ENCODE measurements around the gene GAS5.
"Not testable (repeated sequence)": the region's sequence is repeated elsewhere in the genome, so short reads cannot be mapped to it uniquely, and the experiment has no call there.

GRCh38 chr1:173859547-173859946 is 8.2 kb downstream of the GAS5 start:
- TF ChIP-seq CTCF (IDR thresholded peaks at IDR 0.05); POLR2AphosphoS5 (IDR thresholded peaks at IDR 0.05); POLR2A (IDR thresholded peaks at IDR 0.05; ENCODE audit: low read depth): not testable (repeated sequence)
